HepG2 (cell line): Measurements from ENCODE around the gene IFI35. TPM values are rescaled to one million over a fixed set of nuclear protein-coding genes. Genes with fewer than 3 reads are reported as not detected.
A peak's percentile ranks its signal among the peaks of the same experiment; 100 is the strongest.

Source experiments
- HNRNPUL1 ChIP-seq: fragments of 200-400 bp; formaldehyde crosslinking; IDR thresholded peaks from 2 replicates; pipeline ENCODE4 v1.6.1; 2017; ENCODE audit warnings: low read depth, mild to moderate bottlenecking, low read length, moderate library complexity
- MIER2 ChIP-seq: IDR thresholded peaks from 2 replicates; pipeline ENCODE4 v1.6.1; 2016; ENCODE audit warnings: missing biosample characterization, missing genetic modification reagents
- NFRKB ChIP-seq: fragments of 450-650 bp; IDR thresholded peaks from 2 replicates; pipeline ENCODE4 v1.6.1; 2017
- PAF1 ChIP-seq: IDR thresholded peaks from 2 replicates; pipeline ENCODE4 v1.6.1; 2016; ENCODE audit warnings: missing genetic modification reagents, missing compliant biosample characterization
- RFXAP ChIP-seq: sonication (generic); formaldehyde crosslinking; IDR thresholded peaks from 2 replicates; pipeline ENCODE4 v1.4.0; 2020; ENCODE audit warnings: missing genetic modification reagents, borderline replicate concordance
- SYNCRIP ChIP-seq: fragments of 200-400 bp; formaldehyde crosslinking; IDR thresholded peaks from 2 replicates; pipeline ENCODE4 v1.6.1; 2018; ENCODE audit warnings: mild to moderate bottlenecking, low read depth, low read length; ENCODE audit not compliant: insufficient read depth
- ZNF256 ChIP-seq: sonication (generic); formaldehyde crosslinking; conservative IDR thresholded peaks from 2 replicates; pipeline ENCODE4 v1.4.0; 2020; ENCODE audit warnings: missing genetic modification reagents
- ZNF263 ChIP-seq: sonication (generic); formaldehyde crosslinking; IDR thresholded peaks from 2 replicates; pipeline ENCODE4 v1.4.0; 2020; ENCODE audit warnings: missing genetic modification reagents
- polyA plus RNA-seq, 8 experiments: library from polyadenylated mRNA; depleted of rRNA in 3 of 8; stranded (reverse) in 7 of 8; unstranded in 1 of 8; fragments of >200 nt; fragmentation: Illumina TruSeq in 4 of 8; extraction: Trizol in 4 of 8; gene quantifications; 2 replicates each; pipeline versions ENCODE4 v1.2.1 to v1.2.3, GENCODE V29; 2011 to 2016; ENCODE audit warnings: low read depth in 4 of 8, missing spikeins in 1 of 8, mixed read lengths in 1 of 8; ENCODE audit not compliant: insufficient read depth in 1 of 8
- total RNA-seq, 5 experiments: library from RNA; depleted of rRNA; stranded (reverse); fragments of >200 nt; fragmentation: Illumina TruSeq; extraction: Trizol; gene quantifications; 2 replicates each; pipeline ENCODE4 v1.2.3, GENCODE V29; 2016; ENCODE audit warnings: low read depth in 1 of 5
- TF ChIP-seq, protein P1 (sequence below): sonication (generic); formaldehyde crosslinking; IDR thresholded peaks from 2 replicates; pipeline ENCODE4 v1.8.1; 2023; ENCODE audit warnings: mild to moderate bottlenecking, missing genetic modification reagents, borderline replicate concordance
- TF ChIP-seq, protein P2 (sequence below): sonication (generic); formaldehyde crosslinking; IDR thresholded peaks from 2 replicates; pipeline ENCODE4 v1.5.0; 2020; ENCODE audit warnings: mild to moderate bottlenecking, missing genetic modification reagents, borderline replicate concordance
- TF ChIP-seq, protein P3 (sequence below): sonication (generic); formaldehyde crosslinking; IDR thresholded peaks from 2 replicates; pipeline ENCODE4 v1.4.0; 2020; ENCODE audit warnings: missing genetic modification reagents
- TF ChIP-seq, protein P4 (sequence below): sonication (generic); formaldehyde crosslinking; IDR thresholded peaks from 2 replicates; pipeline ENCODE4; 2020; ENCODE audit warnings: missing genetic modification reagents, mild to moderate bottlenecking, borderline replicate concordance
- TF ChIP-seq, protein P5 (sequence below): sonication (generic); formaldehyde crosslinking; IDR thresholded peaks from 2 replicates; pipeline ENCODE4 v1.4.0; 2020; ENCODE audit warnings: mild to moderate bottlenecking, missing genetic modification reagents

The IFI35 gene
- total and polyA plus RNA-seq, 2 of the 13 experiments (the other 11 are each of a cell fraction or from before 2014, with no cell fraction given), result 28.9 to 38.1 TPM

DNA sequence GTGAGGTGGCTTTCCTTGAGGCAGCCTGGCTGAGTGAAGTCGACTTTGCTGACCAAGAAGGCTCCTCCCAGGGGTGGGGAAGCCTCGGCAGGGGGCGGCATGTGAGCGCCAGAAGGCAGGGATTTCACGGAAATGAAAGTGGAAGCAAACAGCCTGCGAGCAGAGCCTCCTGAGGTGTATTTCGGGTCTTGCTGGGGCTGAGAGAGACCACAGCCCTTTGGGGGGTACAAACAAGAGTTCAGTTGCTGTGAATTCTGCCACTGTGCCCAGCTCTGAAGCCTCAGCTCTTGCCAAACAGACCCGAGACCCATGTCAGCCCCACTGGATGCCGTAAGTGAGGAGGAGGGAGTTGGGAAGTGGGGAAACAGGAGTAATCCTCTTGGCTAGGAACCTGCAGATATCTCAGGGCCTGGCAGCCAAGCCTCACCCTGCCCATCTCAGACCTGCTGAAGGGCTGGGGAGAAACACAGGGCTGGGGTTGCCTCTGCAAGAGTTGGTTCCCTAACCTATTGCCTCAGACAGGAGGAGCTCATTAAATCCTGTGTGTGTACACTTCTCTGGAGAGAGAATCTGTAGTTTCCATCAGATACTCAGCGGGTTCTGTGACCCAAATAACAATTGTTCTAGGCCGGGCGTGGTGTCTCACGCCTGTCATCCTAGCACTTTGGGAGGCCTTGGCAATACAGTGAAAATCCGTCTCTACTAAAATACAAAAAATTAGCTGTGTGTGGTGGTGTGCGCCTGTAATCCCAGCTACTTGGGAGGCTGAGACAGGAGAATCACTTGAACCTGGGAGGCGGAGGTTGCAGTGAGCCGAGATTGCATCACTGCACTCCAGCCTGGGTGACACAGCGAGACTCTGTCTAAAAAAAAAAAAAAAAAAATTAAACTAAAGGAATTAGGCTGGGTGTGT, at the start of gene IFI35 (continued):
- TF ChIP-seq, protein P1, sequence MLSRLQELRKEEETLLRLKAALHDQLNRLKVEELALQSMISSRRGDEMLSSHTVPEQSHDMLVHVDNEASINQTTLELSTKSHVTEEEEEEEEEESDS (CRISPR knock-in tag), result no peak
- TF ChIP-seq ZNF256 (CRISPR knock-in tag), result peak; percentile 82; the same call in 1 of the 2 replicates
- TF ChIP-seq, protein P2, sequence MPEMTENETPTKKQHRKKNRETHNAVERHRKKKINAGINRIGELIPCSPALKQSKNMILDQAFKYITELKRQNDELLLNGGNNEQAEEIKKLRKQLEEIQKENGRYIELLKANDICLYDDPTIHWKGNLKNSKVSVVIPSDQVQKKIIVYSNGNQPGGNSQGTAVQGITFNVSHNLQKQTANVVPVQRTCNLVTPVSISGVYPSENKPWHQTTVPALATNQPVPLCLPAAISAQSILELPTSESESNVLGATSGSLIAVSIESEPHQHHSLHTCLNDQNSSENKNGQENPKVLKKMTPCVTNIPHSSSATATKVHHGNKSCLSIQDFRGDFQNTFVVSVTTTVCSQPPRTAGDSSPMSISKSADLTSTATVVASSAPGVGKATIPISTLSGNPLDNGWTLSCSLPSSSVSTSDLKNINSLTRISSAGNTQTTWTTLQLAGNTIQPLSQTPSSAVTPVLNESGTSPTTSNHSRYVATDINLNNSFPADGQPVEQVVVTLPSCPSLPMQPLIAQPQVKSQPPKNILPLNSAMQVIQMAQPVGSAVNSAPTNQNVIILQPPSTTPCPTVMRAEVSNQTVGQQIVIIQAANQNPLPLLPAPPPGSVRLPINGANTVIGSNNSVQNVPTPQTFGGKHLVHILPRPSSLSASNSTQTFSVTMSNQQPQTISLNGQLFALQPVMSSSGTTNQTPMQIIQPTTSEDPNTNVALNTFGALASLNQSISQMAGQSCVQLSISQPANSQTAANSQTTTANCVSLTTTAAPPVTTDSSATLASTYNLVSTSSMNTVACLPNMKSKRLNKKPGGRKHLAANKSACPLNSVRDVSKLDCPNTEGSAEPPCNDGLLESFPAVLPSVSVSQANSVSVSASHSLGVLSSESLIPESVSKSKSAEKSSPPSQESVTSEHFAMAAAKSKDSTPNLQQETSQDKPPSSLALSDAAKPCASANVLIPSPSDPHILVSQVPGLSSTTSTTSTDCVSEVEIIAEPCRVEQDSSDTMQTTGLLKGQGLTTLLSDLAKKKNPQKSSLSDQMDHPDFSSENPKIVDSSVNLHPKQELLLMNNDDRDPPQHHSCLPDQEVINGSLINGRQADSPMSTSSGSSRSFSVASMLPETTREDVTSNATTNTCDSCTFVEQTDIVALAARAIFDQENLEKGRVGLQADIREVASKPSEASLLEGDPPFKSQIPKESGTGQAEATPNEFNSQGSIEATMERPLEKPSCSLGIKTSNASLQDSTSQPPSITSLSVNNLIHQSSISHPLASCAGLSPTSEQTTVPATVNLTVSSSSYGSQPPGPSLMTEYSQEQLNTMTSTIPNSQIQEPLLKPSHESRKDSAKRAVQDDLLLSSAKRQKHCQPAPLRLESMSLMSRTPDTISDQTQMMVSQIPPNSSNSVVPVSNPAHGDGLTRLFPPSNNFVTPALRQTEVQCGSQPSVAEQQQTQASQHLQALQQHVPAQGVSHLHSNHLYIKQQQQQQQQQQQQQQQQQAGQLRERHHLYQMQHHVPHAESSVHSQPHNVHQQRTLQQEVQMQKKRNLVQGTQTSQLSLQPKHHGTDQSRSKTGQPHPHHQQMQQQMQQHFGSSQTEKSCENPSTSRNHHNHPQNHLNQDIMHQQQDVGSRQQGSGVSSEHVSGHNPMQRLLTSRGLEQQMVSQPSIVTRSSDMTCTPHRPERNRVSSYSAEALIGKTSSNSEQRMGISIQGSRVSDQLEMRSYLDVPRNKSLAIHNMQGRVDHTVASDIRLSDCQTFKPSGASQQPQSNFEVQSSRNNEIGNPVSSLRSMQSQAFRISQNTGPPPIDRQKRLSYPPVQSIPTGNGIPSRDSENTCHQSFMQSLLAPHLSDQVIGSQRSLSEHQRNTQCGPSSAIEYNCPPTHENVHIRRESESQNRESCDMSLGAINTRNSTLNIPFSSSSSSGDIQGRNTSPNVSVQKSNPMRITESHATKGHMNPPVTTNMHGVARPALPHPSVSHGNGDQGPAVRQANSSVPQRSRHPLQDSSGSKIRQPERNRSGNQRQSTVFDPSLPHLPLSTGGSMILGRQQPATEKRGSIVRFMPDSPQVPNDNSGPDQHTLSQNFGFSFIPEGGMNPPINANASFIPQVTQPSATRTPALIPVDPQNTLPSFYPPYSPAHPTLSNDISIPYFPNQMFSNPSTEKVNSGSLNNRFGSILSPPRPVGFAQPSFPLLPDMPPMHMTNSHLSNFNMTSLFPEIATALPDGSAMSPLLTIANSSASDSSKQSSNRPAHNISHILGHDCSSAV (CRISPR knock-in tag), result 0 out of 2 replicates have a peak, but pooled peaks have one; percentile 37
- peak; percentile 81 for TF ChIP-seq ZNF263 (CRISPR knock-in tag)
- no peak for TF ChIP-seq NFRKB
- TF ChIP-seq MIER2, result no peak
- TF ChIP-seq, protein P3, sequence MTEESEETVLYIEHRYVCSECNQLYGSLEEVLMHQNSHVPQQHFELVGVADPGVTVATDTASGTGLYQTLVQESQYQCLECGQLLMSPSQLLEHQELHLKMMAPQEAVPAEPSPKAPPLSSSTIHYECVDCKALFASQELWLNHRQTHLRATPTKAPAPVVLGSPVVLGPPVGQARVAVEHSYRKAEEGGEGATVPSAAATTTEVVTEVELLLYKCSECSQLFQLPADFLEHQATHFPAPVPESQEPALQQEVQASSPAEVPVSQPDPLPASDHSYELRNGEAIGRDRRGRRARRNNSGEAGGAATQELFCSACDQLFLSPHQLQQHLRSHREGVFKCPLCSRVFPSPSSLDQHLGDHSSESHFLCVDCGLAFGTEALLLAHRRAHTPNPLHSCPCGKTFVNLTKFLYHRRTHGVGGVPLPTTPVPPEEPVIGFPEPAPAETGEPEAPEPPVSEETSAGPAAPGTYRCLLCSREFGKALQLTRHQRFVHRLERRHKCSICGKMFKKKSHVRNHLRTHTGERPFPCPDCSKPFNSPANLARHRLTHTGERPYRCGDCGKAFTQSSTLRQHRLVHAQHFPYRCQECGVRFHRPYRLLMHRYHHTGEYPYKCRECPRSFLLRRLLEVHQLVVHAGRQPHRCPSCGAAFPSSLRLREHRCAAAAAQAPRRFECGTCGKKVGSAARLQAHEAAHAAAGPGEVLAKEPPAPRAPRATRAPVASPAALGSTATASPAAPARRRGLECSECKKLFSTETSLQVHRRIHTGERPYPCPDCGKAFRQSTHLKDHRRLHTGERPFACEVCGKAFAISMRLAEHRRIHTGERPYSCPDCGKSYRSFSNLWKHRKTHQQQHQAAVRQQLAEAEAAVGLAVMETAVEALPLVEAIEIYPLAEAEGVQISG (CRISPR knock-in tag), result peak; percentile 68; the same call in 1 of the 2 replicates
- no peak for TF ChIP-seq SYNCRIP
- no peak for TF ChIP-seq HNRNPUL1
- TF ChIP-seq, protein P4, sequence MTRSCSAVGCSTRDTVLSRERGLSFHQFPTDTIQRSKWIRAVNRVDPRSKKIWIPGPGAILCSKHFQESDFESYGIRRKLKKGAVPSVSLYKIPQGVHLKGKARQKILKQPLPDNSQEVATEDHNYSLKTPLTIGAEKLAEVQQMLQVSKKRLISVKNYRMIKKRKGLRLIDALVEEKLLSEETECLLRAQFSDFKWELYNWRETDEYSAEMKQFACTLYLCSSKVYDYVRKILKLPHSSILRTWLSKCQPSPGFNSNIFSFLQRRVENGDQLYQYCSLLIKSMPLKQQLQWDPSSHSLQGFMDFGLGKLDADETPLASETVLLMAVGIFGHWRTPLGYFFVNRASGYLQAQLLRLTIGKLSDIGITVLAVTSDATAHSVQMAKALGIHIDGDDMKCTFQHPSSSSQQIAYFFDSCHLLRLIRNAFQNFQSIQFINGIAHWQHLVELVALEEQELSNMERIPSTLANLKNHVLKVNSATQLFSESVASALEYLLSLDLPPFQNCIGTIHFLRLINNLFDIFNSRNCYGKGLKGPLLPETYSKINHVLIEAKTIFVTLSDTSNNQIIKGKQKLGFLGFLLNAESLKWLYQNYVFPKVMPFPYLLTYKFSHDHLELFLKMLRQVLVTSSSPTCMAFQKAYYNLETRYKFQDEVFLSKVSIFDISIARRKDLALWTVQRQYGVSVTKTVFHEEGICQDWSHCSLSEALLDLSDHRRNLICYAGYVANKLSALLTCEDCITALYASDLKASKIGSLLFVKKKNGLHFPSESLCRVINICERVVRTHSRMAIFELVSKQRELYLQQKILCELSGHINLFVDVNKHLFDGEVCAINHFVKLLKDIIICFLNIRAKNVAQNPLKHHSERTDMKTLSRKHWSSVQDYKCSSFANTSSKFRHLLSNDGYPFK, result peak; percentile 43; the same call in 1 of the 2 replicates
- TF ChIP-seq, protein P5, sequence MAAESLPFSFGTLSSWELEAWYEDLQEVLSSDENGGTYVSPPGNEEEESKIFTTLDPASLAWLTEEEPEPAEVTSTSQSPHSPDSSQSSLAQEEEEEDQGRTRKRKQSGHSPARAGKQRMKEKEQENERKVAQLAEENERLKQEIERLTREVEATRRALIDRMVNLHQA (CRISPR knock-in tag), result no peak
- TF ChIP-seq RFXAP (CRISPR knock-in tag), result peak; percentile 64; the same call in 1 of the 2 replicates
- 0 out of 2 replicates have a peak, but pooled peaks have one; percentile 37 for TF ChIP-seq PAF1
